ENCODE data around the gene KLF9. TPM values are rescaled to one million over a fixed set of nuclear protein-coding genes. Genes with fewer than 3 reads are reported as not detected.
A peak's percentile ranks its signal among the peaks of the same experiment; 100 is the strongest.

KLF9 gene
- total RNA-seq = 9.8 TPM

DNA sequence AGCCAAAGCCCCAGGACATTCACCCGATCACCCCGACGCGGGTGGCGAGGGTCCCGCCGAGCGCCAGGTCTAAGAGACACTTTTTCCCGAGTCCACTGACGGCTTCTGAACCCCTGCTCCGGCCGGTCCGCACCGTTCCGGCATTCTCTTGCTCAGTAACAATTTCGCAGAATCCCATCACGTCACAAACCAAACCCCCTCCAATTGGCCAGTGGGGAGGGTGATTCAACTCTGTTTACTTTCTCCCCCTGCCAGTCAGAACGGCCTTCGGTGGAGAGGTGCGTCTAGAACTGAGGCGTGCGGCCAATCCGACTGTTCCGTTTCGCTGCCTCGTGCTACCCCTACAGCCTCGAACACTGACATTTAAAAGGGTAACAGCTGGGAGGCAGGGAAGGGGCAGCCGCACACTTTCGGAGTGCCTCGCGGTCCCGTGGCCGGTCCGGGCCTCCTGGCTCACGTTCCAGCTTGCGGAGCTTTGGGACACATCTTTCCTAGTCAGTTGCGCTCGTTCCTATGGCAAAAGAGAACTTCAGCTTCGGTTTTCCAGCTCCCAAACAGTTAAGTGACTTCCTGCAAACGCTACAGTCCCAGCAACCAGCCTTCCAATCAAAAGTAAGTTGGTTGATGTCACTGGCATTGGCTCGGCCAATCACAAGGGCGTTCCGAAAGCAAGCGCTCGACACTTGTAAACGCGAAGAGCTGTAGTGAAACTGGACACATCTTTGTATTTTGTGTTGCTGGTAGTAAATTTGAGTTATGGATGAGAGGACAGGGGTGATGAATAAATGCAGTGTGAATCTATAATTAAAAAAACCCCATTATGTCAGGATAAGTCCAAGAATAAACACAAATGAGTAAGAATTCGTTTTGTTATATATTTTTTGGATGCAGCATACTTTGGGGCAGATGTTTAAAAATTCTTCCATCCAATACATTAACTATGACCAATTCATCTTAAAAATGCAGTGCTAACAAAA lies at the start of gene KLF9:
TSS of gene KLF9 (minus strand) at position 859 of the 977 bp plus-strand sequence. CDS start 1,294 bp downstream, outside the sequence.
- FAIRE-seq (peak; percentile 70), DNase-seq (ENCODE audit: low spot score in 2 of 2) (peak; percentile 88 to 89)

DNA sequence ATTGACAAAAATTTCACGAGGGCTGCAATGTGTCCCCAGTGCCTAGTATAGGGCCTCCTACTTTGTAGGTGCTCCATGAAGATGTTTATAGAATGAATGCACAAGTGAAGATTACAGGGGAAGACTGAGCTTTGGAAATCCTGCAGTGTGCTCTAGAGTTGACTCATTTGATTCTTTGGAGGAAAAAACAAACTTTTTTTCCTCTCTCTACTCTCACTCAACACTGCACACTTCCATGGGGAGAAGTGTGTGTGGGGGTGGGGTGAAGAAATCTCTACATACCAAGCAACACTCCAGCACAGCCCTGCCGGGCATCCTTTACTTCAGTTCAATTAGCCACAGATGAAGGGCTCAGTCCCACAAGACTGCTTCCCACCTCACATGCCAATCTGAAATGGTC lies 49.4 kb upstream of the KLF9 start:
- no peak for DNase-seq (ENCODE audit: low spot score in 2 of 2)
- no peak for FAIRE-seq

DNA sequence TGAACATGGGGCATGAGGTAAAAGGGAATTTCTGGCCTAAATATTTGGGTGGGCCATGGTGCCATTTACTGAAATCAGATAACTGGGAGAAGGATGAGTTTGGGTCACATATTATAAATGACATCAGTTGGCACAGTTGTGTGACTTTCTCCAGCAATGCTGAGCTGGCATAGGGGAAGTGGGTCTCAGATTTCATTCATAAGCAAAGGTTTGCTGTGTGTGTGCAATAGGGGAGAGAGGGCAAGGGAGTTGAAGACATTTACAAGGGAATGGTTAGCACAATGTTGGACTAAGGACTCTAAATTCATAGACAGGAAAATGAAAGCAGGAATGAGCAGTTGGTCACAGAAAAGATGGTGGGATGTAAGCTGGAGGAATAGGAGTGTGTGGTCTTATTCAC lies 47.8 kb upstream of the KLF9 start:
- DNase-seq (ENCODE audit: low spot score in 2 of 2) (no peak), FAIRE-seq (no peak)

DNA sequence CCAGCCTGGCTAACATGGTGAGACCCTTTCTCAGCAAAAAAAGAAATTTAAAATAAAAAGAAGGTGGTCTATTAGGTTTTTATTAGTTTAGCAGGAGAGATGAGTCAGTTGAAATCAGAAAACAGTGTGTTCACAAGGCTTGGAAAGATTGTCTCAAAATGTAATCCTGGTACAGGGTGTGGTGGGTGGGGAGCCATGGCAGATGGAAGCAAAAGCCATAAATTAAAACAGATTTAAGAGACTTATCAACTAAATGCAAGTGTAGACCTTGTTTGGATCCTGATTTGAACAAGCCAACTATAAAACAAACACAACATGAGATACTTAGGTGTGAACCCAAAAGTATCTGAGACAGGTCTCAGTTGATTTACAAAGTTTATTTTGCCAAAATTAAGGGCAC lies 42.8 kb upstream of the KLF9 start:
- FAIRE-seq (no peak), DNase-seq (ENCODE audit: low spot score in 2 of 2) (no peak)

DNA sequence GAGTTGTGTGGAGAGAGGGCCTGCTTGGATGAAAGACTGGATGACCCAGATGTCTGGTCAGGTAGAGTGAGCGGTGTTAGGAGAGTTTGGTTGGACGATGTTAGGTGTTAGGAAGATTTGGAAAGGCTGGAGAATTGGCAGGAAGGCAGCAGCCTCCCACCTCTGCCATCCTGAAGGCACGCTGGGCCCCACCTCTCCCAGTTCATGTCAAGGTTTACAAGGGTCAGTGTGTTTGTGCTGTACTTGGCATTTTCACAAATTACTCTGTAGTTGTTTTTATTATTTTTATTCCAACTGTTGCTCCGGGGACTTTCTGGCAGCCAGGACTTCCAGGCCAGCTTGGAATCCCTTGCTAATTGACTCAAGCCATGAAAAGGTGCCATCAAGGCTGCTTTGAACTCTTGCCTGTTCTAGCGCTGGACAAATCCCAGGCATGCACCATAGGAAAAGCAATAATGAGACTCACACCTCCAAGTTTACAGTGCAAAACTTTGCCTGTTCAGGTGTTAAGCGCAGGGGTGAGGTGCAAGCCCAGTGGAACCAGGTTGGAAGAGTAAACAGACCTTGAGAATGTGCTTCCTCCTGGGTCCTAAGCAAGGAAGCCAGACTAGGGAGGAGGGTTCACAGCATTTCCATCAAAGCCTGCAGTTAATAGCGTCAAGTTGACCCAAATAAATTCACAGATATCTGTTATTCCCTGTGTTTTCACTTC lies 41.7 kb upstream of the KLF9 start:
- FAIRE-seq = no peak
- DNase-seq (ENCODE audit: low spot score in 2 of 2) = no peak

DNA sequence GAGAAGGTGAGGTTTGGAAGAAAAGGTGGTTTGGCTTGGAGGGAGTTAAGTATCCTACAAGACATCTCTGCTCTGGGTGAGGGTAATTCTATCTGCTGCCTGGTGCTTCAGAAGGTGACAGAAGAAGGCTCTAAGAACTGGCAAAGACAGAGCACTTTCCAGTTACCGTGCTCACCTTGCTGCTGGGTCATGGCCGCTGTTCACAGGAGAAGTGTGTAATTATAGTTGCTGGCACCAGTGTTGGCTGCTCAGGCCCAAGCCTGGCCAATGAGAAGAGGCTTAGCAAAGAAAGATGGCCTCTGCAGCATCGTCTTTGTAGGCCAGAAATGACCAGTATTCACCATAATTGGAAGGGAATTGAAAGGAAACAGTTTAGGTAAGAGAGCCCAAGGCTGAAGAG lies 37.9 kb upstream of the KLF9 start:
- FAIRE-seq = no peak
- no peak for DNase-seq (ENCODE audit: low spot score in 2 of 2)

DNA sequence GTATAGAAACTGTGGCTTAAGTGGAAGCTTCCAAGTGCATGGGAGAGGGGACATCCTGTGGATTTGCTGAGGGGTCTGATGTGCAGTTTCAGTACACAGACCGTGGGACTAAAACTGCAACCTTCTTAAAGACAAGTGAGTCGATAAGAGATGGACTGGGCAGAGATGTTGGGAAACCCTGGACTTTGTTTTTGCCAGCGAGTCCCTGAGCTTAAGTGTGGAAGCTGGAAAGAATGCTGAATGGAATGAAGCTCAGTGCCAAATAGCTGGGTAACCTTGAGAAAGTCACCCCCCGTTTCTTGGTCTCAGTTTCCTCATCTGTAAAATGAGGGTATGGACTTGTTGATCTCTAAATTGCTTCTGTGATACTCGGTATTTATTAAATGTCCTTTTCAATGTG lies 37.3 kb upstream of the KLF9 start:
- DNase-seq (ENCODE audit: low spot score in 2 of 2) (no peak), FAIRE-seq (no peak)

DNA sequence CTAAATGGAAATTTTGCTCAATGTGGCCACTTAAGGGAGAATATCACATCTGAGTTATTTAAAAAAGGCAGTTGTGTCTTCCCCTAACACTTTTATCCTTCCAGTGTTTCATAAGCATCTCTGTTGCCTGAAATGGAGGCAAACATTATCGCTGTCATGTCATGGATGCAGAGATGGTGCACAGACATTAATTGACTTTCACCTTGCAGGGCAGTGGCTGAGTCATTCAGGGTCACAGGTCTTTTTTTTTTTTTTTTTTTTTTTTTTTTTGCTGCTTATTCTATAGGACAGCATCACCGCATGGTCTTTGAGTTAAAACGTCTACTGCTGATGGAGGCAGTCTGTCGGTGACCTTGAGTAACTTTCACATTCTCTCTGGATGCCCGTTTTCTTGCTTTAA lies 36.3 kb upstream of the KLF9 start:
- DNase-seq (ENCODE audit: low spot score in 2 of 2) (no peak), FAIRE-seq (no peak)

DNA sequence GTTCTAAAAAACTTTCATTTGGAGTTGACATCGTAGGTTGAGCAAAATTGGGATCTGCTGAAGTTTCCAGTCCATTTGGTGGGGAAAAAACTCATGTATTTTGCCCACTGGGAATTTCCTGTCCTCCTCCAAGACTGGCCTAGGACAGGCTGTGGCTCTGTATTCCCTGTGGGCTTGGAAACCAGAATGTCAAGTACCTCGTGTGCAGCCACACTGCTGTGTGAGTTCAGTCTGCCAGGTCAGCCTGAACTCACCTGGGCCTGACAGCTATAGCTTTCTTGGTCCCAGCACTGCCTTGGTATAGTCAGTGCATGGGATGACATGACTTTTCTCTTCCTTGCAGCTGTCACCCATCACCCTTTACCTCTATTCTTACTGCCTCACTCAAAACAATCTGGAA lies 35.0 kb upstream of the KLF9 start:
- DNase-seq (ENCODE audit: low spot score in 2 of 2) (no peak), FAIRE-seq (no peak)

DNA sequence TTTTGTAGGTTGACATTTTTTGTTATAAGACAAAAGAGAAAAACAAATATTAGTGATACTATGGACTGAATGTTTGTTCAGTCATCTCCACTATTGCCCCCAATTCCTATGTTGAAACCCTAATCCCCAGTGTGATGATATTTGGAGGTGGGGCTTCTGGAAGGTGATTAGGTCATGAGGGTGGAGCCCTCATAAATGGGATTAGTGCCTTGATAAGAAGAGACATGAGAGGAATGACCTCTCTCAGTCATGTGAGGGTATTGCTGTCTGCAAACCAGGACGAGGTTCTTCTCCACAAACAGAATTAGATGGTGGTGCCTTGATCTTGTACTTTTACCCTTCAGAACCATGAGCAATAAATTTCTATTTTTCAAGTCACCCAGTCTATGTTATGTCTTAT lies 34.5 kb upstream of the KLF9 start:
- no peak for DNase-seq (ENCODE audit: low spot score in 2 of 2)
- FAIRE-seq = no peak

DNA sequence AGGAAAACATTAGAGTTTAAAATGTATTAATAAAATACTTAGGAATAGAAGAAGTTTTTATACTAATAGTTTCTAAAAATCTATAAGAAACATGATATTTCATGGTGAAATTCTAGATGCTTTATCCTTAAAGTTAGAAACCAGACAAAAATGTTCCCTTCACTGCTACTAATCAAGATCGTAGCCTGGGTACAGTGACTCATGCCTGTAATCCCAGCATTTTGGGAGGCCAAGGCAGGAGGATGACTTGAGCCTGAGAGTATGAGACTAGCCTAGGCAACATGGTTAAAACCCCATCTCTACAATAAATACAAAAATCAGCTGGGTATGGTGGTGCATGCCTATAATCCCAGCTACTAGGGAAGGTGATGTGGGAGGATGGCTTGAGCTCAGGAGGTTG lies 30.4 kb upstream of the KLF9 start:
- no peak for DNase-seq (ENCODE audit: low spot score in 2 of 2)
- no peak for FAIRE-seq

DNA sequence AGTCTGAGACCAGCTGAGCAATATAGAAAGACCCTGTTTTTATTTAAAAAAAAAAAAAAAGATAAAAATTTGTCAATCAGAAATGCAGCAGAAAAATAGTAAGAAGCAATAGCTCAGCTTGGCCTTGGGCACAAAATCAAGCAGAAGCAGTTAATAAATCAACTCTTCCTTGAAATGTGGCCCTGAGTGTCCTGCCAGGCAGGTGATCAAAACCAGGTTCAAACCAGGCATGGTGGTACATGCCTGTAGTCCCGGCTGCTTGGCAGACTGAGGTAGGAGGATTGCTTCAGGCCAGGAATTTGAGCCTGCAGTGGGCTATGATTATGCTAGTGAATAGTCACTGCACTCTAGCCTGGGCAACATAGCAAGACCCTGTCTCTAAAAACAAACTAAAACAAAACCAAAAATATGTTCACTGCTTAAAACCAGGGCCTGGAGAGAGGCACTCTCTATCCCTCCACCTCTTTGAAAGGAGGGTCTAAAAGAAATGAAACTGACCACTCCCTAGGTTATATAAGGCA lies 27.9 kb upstream of the KLF9 start:
- DNase-seq (ENCODE audit: low spot score in 2 of 2) (no peak), FAIRE-seq (no peak)

DNA sequence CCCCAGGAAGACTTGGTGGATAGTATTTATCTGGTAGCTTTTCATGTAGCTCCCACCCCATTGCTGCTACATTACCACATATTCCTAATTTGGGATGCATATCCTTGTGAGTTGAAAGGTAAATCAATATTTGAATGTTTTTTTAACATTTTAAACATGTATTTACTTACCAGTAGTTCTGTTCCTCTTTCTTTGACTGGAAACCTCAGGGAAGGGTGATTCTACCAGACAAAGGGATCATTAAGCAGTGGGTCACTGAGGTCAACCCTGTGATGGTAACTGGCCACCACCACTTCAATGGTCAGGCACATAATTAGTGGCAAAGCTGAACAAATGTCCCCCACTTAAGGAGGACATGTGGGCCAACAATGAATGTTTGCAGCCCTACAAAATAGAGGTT lies 27.2 kb upstream of the KLF9 start:
- FAIRE-seq = no peak

DNA sequence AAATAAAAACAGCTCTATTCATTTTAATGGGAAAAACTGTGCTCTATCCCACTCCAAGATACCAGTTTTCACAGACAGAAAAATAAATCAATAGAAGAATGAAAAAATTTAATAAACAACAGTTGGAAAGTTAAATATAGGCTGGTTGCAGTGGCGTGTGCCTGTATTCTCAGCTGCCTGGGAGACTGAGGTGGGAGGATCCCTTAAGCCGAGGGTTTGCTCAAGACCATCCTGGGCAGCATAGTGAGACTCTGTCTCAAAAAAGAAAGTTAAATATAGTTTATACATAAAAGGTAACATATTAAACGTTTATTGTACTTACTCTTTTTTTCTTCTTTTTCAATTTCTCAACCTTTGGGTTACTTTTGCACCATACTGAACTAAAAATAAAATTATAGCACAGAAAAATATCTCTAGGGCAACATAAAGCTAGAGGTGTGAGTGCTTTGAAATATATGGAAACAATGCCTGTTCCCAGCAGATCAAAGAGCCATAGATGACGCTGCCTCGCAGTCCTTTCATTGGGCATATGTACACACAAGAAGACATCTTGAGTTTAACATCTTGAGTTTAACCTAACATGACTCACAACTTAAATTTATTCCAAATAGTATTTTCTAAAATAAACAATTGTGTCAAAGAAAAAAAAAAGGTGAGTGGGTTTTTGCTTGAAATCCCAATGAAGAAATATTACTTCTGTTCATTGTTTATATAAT lies 25.7 kb upstream of the KLF9 start:
- no peak for FAIRE-seq

More for the DNA sequence above, 27.2 kb upstream of the KLF9 start:
- DNase-seq (ENCODE audit: low spot score in 2 of 2) = no peak

DNA sequence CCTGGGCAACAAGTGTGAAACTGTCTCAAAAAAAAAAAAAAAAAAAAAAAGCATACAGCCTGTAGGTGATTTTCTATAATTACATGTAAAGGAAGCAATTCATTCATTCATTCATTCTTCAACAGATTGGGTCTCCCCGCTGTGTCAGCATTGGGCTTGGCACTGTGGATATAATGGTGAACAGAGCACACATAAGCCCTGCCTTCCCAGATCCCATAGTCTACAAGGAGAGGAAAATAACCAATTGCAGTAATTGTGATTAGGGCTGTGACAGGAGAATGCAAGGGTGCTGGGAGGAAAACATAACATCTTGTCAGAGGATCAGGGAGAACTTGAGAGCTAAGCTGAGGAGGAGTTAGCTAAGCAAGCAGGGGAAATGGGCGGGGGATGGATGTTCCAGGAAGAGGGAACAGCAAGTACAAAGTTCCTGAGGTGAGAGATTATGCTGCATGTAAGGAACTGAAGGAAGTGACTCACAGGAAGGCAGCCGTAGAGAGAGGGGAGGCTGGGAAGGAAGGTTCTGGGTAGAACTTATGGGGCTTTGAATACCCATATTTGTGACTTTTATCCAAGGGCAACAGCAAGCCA lies 24.0 kb upstream of the KLF9 start:
- FAIRE-seq (no peak), DNase-seq (ENCODE audit: low spot score in 2 of 2) (peak in 1 of 2 donors; percentile 30)

More for the DNA sequence above, 25.7 kb upstream of the KLF9 start:
- no peak for DNase-seq (ENCODE audit: low spot score in 2 of 2)

DNA sequence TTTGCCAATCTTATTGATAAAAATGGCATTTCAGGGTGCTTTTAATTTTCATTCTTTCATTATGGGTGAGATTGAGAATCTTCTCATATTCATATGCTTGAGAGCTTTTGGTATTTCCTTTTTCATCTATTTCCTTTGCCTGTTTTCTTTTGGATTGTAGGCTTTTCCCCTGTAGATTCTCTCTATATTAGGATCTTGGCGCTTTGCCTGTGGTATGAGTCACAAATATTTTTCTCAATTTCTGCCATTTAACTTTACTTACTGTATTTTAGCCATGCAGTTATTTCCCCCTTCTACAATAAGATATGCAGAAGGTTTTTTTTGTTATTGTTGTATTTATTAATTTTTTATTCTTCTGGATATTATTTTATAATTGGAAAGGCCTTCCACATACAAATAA lies 21.5 kb upstream of the KLF9 start:
- FAIRE-seq = no peak
- no peak for DNase-seq (ENCODE audit: low spot score in 2 of 2)

DNA sequence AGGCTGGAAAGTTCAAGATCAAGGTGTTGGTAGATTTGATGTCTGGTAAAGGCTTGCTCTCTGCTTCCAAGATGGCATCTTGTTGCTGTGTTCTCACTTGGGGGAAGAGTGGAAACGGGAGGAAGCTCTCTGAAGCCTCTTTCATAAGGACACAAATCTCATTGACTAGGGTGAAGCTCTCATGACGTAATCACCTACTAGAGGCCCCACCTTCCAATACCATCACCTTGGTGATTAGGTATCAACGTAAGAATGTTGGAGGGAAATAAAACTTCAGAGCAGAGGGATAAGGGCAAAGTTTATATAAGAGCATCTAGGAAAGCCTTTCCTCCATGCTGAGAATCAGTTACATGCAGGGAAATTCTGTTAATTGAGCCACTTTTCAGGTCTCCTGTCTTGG lies 15.4 kb upstream of the KLF9 start:
- DNase-seq (ENCODE audit: low spot score in 2 of 2) (no peak), FAIRE-seq (no peak)

DNA sequence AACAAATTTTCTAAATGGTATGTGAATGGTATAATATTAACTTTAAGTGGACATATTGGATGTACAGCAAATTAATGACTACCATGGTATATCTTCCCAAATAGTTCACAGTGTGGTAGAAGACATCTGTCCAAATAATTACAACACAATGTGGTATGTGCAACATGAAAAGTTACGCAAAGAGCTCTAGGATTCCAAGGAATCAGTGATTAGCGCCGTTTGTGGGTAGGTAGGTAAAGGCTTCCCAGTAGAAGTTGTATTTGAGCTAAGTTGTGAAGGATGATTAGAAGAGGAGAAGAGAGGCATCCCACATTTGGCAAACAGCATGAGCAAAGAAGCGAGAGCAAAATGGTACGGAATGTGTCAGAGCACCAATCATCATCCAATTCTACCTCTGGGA lies 14.3 kb upstream of the KLF9 start:
- FAIRE-seq (no peak), DNase-seq (ENCODE audit: low spot score in 2 of 2) (no peak)

DNA sequence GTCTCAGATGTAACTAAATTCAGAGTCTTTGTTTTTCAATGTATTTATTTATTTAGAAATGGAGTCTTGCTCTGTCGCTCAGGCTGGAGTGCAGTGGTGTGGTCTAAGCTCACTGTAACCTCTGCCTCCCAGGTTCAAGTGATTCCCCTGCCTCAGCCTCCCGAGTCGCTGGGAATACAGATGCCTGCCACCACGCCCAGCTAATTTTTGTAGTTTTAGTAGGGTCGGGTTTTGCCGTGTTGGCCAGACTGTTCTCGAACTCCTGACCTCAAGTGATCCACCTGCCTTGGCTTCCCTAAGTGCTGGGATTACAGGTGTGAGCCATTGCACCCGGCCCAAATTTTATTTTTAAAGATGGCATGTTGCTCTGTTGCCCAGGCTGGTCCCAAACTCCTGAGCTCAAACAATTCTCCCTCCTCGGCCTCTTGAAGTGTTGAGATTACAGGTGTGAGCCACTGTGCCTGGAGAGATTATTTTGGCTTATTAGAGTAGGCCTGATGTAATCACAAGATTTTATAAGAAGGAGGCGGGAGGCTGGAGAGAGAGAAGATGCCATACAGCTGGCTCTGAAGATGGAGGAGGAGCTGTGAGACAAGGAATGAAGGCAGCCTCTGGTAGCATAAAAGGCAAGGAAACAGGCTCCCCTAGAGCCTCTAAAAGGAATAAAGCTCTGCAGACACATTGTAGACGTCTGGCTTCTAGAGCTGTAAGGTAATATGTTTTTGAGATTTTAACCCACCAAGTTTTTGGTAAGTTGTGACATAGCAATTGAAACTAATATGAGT lies 12.9 kb upstream of the KLF9 start:
- DNase-seq (ENCODE audit: low spot score in 2 of 2) = no peak
- FAIRE-seq = no peak

DNA sequence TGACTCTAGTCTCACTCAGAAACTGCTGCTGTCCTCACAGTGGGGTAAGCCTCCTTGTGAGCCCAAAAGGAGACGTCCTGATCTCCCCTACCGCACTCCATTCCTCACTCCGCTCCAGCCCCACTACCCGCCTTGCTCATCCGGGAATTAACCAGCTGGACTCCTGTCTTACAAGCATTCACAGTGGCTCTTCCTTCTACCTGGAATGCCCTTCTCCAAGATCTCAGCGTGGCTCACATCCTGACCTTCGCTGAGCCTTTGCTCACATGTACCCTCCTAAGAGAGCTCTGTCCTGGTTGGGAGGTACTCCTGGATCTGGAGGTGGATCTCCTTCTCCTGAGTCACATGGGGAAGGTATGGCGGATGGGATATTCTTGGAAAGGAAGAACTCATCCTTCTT lies 10.7 kb upstream of the KLF9 start:
- no peak for FAIRE-seq
- no peak for DNase-seq (ENCODE audit: low spot score in 2 of 2)
